ENCODE data around the gene TBX3.

TBX3 gene

GRCh38 chr12:114682785-114683708, 928 bp downstream of the TBX3 start:
- no peak for DNase-seq (ENCODE audit: extremely low read depth, low read depth)
- peak overlapping the region; percentile 73 for H3K4me3 ChIP-seq (replicated peaks; ENCODE audit: low read depth, low read length)

GRCh38 chr12:114682106-114682784, 1.7 kb downstream of the TBX3 start:
- no peak for DNase-seq (ENCODE audit: extremely low read depth, low read depth)
- TF ChIP-seq CTCF (IDR thresholded peaks at IDR 0.05; ENCODE audit: low read depth, low read length, missing control alignments) = no peak
- H3K4me3 ChIP-seq (replicated peaks; ENCODE audit: low read depth, low read length) = peak overlapping the region; percentile 73

More at GRCh38 chr12:114682785-114683708, 928 bp downstream of the TBX3 start:
- no peak for TF ChIP-seq CTCF (IDR thresholded peaks at IDR 0.05; ENCODE audit: low read depth, low read length, missing control alignments)

DNA sequence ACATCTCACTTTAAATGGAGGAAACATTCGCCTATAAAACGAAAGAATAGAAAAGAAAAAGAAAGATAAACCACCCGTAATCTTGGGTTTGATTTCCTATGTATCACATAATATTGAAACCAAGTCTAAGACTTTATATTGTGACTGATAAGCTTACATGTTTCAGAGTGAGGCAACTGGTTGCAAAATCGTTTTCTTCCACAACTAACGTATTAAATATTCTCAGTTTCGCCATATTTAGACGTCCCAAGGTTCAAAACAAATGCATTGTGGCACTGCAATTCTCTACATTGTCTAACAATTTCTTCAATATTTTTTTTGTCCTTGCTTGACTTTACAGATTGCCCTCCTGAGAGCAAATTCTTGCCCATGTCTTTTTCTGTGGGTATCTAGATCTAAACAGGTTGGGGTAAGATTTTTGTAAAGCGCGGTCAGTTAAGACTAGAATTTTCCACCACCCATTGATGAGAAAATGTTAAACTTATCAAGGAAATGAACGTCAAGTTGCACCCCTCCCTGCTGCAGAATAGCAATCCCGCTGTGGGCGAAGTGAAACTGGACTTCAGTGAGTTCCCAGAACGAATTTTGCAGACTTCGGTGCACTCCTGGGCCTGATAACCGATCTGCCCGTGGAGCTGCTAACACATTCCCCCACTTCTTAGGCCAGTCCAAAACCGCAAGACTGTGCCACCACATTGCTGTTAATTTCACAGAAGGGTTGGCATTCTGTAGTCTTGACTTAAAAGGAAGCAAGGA, 2.7 kb downstream of the TBX3 start:
- TF ChIP-seq CTCF (IDR thresholded peaks at IDR 0.05; ENCODE audit: low read depth, low read length, missing control alignments) = no peak
- DNase-seq (ENCODE audit: extremely low read depth, low read depth) = no peak
- H3K4me3 ChIP-seq (replicated peaks; ENCODE audit: low read depth, low read length) = peak overlapping the region; percentile 73

DNA sequence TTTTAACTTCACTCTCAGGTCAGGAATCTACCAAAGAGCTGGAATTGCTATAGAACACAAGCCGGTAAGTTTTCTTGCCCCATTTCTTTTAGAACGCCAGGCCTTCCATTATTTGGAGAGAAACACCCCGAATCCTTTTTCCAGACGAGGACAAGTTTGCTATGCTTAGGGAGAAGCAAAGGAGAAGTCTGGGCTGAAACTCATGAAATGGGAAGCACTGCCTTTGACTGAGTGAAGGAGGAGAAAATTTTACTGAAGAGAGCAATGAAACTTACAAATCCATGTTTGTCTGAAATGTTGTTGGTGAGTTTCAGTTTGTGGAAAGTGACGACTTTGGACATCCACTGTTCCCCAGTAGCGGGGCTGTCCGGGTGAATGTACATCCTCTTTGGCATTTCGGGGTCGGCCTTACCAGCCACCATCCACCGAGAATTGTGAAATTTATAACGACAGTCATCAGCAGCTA, 3.3 kb downstream of the TBX3 start:
- H3K4me3 ChIP-seq (replicated peaks; ENCODE audit: low read depth, low read length) = peak overlapping the region; percentile 73
- no peak for TF ChIP-seq CTCF (IDR thresholded peaks at IDR 0.05; ENCODE audit: low read depth, low read length, missing control alignments)
- DNase-seq (ENCODE audit: extremely low read depth, low read depth) = no peak

- no peak for TF ChIP-seq CTCF (IDR thresholded peaks at IDR 0.05; ENCODE audit: low read depth, low read length, missing control alignments)
- H3K4me3 ChIP-seq (replicated peaks; ENCODE audit: low read depth, low read length) = peak overlapping the region; percentile 73
- DNase-seq (ENCODE audit: extremely low read depth, low read depth) = no peak
Measured at GRCh38 chr12:114679942-114680341, 4.0 kb downstream of the TBX3 start.

DNA sequence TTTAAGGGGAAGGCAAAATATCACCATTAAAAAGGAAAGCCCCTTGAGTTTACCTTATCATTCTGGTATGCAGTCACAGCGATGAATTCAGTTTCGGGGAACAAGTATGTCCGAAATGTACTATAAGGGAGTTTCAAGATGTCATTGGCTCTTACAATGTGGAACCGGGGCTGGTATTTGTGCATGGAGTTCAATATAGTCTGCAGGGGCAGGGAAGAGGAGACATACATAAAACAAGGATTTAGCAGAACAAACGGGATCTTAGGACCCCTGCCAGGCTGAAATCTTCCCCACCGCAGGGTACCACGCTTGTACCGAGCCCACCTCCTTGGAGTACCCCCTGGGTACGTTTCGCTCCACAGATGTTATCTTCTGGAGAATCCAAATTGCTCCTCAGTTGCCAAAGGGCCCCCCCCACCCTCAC, 4.5 kb downstream of the TBX3 start:
- TF ChIP-seq CTCF (IDR thresholded peaks at IDR 0.05; ENCODE audit: low read depth, low read length, missing control alignments) = no peak
- DNase-seq (ENCODE audit: extremely low read depth, low read depth) = no peak
- peak overlapping the region; percentile 73 for H3K4me3 ChIP-seq (replicated peaks; ENCODE audit: low read depth, low read length)

Measured in HFF-Myc (cell line).